GM12865 (cell line): ENCODE measurements around the gene DPF3.
A peak's percentile ranks its signal among the peaks of the same experiment; 100 is the strongest.

ENCODE experiments used
- DNase-seq: peaks from one replicate; pipeline ENCODE4 v3.0.0; 2010; ENCODE audit warnings: low read depth
- H3K4me3 ChIP-seq: 2 replicates; pipeline ENCODE4 v1.5.1; 2011; ENCODE audit warnings: mild to moderate bottlenecking, low read depth, low read length, control low read depth
- CTCF ChIP-seq: IDR thresholded peaks from 2 replicates; pipeline ENCODE4 v1.5.1; 2011; ENCODE audit warnings: low read length, control low read depth, low read depth, inconsistent platforms; ENCODE audit not compliant: insufficient read depth; ENCODE audit errors: missing control alignments

Gene DPF3

GRCh38 chr14:72777636-72778035 is 116.3 kb downstream of the DPF3 start:
- DNase-seq = no peak
- TF ChIP-seq CTCF = no peak
- H3K4me3 ChIP-seq = no peak overlapping the region

GRCh38 chr14:72776701-72777261 is 117.1 kb downstream of the DPF3 start:
- no peak for TF ChIP-seq CTCF
- peak; percentile 9 for DNase-seq

GRCh38 chr14:72775923-72776554 is 117.9 kb downstream of the DPF3 start:
- H3K4me3 ChIP-seq = no peak overlapping the region
- TF ChIP-seq CTCF = no peak
- peak; percentile 26 for DNase-seq

More at GRCh38 chr14:72776701-72777261, 117.1 kb downstream of the DPF3 start:
- H3K4me3 ChIP-seq = no peak overlapping the region

GRCh38 chr14:72774894-72775620 is 118.8 kb downstream of the DPF3 start:
- DNase-seq = no peak
- TF ChIP-seq CTCF = no peak
- no peak overlapping the region for H3K4me3 ChIP-seq

- peak; percentile 36 for DNase-seq
- no peak for TF ChIP-seq CTCF
- H3K4me3 ChIP-seq = no peak overlapping the region
These were observed 119.8 kb downstream of the DPF3 start for GRCh38 chr14:72774141-72774540.

GRCh38 chr14:72771561-72771960 is 122.3 kb downstream of the DPF3 start:
- no peak for DNase-seq
- no peak overlapping the region for H3K4me3 ChIP-seq
- no peak for TF ChIP-seq CTCF
